Measurements from ENCODE around the gene NYAP2. TPM values are rescaled to one million over a fixed set of nuclear protein-coding genes. Genes with fewer than 3 reads are reported as not detected.

Gene NYAP2
- total RNA-seq, 1 donor from 2014 or later = not detected

DNA sequence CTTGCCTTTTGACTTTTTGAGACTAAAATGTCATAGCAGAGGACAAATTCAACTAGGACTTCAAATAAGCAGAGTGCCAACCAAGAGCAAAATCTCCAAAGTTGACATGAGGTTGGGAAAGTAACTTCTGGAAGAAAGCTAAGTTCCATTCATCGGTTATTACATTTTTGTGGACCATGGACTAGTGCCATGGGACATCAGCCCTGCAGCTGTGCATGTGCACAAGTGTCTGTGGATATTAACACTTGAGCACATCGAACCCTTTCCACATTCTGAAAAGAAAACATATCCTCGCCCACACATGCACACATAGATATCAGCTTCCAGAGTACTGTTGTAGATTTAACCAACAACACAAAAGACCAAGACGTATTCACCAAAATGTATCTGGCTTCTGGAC, 262.6 kb downstream of the NYAP2 start:
- Mint-ChIP-seq H3K36me3 (ENCODE audit: low read depth, unreplicated experiment) (no peaks in the 10 kb centered on the region), H3K27me3 (ENCODE audit: unreplicated experiment) (peaks cover 1% of the 10 kb centered on the region), H3K27ac (ENCODE audit: unreplicated experiment) (no peak overlapping the region), H3K4me1 (ENCODE audit: unreplicated experiment) (no peaks in the 10 kb centered on the region), H3K4me3 (ENCODE audit: unreplicated experiment) (no peak overlapping the region), H3K9me3 (ENCODE audit: unreplicated experiment) (no peaks in the 10 kb centered on the region)
- TF ChIP-seq, protein P1, sequence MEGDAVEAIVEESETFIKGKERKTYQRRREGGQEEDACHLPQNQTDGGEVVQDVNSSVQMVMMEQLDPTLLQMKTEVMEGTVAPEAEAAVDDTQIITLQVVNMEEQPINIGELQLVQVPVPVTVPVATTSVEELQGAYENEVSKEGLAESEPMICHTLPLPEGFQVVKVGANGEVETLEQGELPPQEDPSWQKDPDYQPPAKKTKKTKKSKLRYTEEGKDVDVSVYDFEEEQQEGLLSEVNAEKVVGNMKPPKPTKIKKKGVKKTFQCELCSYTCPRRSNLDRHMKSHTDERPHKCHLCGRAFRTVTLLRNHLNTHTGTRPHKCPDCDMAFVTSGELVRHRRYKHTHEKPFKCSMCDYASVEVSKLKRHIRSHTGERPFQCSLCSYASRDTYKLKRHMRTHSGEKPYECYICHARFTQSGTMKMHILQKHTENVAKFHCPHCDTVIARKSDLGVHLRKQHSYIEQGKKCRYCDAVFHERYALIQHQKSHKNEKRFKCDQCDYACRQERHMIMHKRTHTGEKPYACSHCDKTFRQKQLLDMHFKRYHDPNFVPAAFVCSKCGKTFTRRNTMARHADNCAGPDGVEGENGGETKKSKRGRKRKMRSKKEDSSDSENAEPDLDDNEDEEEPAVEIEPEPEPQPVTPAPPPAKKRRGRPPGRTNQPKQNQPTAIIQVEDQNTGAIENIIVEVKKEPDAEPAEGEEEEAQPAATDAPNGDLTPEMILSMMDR (IDR thresholded peaks at IDR 0.05; ENCODE audit: unreplicated experiment) = no peak
- DNase-seq (ENCODE audit: low spot score) = no peak

DNA sequence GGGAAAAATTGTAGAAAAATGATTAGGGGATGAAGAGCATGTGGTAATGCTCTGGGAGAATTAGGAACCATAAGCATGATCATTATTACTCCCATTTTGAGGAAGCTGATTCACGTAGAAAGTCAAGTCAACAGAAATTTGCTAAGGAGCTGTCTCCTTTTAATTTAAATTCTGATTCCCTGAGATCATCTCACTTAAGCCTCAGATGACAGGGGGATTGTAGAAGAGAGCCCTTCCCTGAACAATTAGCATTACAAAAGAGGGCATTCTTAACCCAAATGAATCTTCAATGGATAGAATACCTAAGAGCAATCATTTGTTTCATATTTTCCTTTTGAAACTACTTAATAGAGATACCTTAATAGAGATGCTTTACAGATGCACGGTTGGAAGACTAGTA, 267.9 kb downstream of the NYAP2 start:
- no peak overlapping the region for H3K27ac Mint-ChIP-seq (ENCODE audit: unreplicated experiment)

DNA sequence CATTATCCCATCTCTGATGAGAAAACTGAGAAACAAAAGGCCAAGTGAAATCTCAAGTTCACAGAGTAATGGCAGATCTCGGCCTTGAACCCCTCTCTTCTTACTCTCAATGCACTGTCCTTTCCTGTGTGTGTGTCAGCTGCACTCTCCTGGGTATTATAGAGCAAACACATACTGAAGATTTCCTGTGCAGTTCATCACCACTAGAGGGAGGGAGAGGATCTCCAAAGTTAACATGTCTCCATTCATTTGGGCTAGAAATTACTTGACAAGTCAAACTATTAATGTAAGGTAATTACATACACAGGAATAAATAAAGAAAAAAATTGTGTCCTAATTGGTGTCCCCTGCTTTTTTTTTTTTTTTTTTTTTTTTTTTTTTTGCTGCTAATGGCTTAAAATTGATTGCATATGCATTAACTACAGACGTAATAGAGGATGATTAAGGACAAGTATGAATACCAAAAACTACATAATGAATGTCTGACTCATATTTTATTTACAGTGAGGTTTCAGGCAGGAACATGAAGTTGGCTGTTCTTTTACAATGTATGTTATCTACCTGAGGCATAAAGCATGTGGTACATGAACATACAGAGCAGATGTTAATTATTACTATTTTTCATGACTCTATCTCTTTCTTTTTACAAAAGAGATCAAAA, 269.2 kb downstream of the NYAP2 start:
- no peak overlapping the region for H3K27ac Mint-ChIP-seq (ENCODE audit: unreplicated experiment)
- DNase-seq (ENCODE audit: low spot score) = peak; percentile 25
- H3K4me1 Mint-ChIP-seq (ENCODE audit: unreplicated experiment) = no peaks in the 10 kb centered on the region
- H3K36me3 Mint-ChIP-seq (ENCODE audit: low read depth, unreplicated experiment) = no peaks in the 10 kb centered on the region
- no peak overlapping the region for H3K4me3 Mint-ChIP-seq (ENCODE audit: unreplicated experiment)
- H3K9me3 Mint-ChIP-seq (ENCODE audit: unreplicated experiment) = no peaks in the 10 kb centered on the region
- no peaks in the 10 kb centered on the region for H3K27me3 Mint-ChIP-seq (ENCODE audit: unreplicated experiment)
- TF ChIP-seq, protein P1 (IDR thresholded peaks at IDR 0.05; ENCODE audit: unreplicated experiment) = peak; percentile 76

More for the DNA sequence above, 267.9 kb downstream of the NYAP2 start:
- DNase-seq (ENCODE audit: low spot score) = no peak
- no peak overlapping the region for H3K4me3 Mint-ChIP-seq (ENCODE audit: unreplicated experiment)
- no peaks in the 10 kb centered on the region for H3K27me3 Mint-ChIP-seq (ENCODE audit: unreplicated experiment)
- H3K9me3 Mint-ChIP-seq (ENCODE audit: unreplicated experiment) = no peaks in the 10 kb centered on the region
- no peaks in the 10 kb centered on the region for H3K36me3 Mint-ChIP-seq (ENCODE audit: low read depth, unreplicated experiment)
- TF ChIP-seq, protein P1 (IDR thresholded peaks at IDR 0.05; ENCODE audit: unreplicated experiment) = no peak
- no peaks in the 10 kb centered on the region for H3K4me1 Mint-ChIP-seq (ENCODE audit: unreplicated experiment)

DNA sequence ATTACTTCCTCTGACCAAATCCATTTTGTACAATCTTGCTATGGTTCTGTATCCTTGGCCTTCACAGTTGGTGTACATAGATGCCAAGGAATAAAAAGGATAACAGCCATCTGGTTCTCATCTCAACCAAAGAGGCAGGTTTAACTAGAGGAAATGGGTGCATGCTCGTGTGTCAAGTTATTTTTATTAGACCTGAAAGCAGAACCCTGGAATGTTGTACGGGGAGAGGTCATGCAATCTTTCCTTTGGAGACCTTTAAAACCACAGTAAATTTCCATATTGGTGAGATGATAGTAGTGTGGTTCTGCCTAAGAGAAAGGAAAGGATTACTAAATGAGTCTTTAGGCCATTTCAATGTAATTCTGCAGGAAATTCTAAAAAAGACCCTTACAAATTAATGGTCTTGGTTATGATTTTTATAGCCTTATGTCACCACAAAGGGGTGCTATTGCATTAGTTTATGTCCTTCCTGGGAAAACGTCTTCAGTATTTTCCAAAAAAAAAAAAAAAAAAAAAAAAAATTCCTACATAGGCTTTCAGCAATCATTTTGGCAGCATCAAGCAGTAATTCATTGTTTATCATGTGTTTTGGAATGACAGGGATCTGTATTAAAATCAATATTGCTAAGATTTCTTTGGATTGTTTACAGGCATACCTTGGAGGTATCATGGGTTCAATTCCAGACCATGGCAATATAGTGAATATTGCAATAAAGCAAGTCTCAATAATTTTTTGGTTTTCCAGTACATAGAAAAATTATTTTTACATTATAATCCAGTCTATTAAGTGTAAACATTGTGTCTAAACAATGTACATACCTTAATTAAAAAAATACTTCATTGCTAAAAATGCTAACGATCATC, 270.8 kb downstream of the NYAP2 start:
- no peak for DNase-seq (ENCODE audit: low spot score)
- Mint-ChIP-seq H3K27ac (ENCODE audit: unreplicated experiment) (no peak overlapping the region), H3K9me3 (ENCODE audit: unreplicated experiment) (no peaks in the 10 kb centered on the region), H3K4me1 (ENCODE audit: unreplicated experiment) (no peaks in the 10 kb centered on the region), H3K4me3 (ENCODE audit: unreplicated experiment) (no peak overlapping the region), H3K27me3 (ENCODE audit: unreplicated experiment) (no peaks in the 10 kb centered on the region), H3K36me3 (ENCODE audit: low read depth, unreplicated experiment) (no peaks in the 10 kb centered on the region)
- TF ChIP-seq, protein P1 (IDR thresholded peaks at IDR 0.05; ENCODE audit: unreplicated experiment) = peak; percentile 56

DNA sequence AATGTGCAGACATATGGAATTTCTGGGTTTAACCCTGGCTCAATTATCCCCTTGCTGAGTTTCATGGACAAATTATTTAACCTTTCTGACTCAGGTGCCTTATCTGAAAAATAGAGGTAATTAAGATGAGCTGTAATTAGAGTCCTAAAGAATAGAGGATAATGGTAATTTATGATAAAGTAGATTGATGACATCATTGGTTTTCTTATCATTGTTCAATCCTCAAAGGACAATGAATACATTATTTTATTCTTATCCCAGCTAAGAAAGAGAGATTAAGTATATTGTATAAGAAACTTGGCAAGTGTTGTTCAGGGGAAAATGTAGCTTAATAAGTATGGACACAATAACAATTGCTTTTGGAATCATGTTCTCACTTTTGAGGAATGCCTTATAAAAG, 279.3 kb downstream of the NYAP2 start:
- H3K9me3 Mint-ChIP-seq (ENCODE audit: unreplicated experiment) = no peaks in the 10 kb centered on the region
- no peaks in the 10 kb centered on the region for H3K36me3 Mint-ChIP-seq (ENCODE audit: low read depth, unreplicated experiment)
- TF ChIP-seq, protein P1 (IDR thresholded peaks at IDR 0.05; ENCODE audit: unreplicated experiment) = no peak
- H3K4me3 Mint-ChIP-seq (ENCODE audit: unreplicated experiment) = no peak overlapping the region
- no peaks in the 10 kb centered on the region for H3K27me3 Mint-ChIP-seq (ENCODE audit: unreplicated experiment)
- H3K27ac Mint-ChIP-seq (ENCODE audit: unreplicated experiment) = no peak overlapping the region
- no peaks in the 10 kb centered on the region for H3K4me1 Mint-ChIP-seq (ENCODE audit: unreplicated experiment)
- DNase-seq (ENCODE audit: low spot score) = no peak

Measured in endothelial cell (in vitro differentiated cells).